ENCODE measurements around the gene LAMC1. TPM values are rescaled to one million over a fixed set of nuclear protein-coding genes. Genes with fewer than 3 reads are reported as not detected.

LAMC1 gene
- total RNA-seq, 2 experiments from 2014 or later = not detected

DNA sequence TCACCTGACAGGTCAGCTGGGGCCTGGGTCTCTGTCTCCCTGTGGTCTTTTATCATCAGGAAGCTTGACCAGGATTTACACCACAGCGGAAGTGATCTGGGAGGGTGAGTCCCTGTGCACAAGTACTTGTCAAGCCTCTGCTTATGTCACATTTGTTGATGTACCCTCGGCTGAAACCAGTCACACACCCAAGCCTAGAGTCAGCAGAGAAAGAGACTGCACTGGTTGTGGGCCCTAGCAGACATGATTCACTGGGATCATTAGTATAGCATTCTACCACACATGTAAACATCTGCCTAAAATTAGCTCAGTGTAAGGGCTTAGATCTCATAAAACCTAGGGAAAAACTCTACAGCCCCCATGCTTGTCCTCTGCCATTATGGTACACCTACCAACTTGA lies 83.5 kb downstream of the LAMC1 start:
- Mint-ChIP-seq H3K27ac (no peak overlapping the region), H3K9me3 (ENCODE audit: insufficient read depth) (no peaks in the 10 kb centered on the region), H3K4me3 (no peak overlapping the region), H3K36me3 (ENCODE audit: low read depth) (no peaks in the 10 kb centered on the region), H3K4me1 (ENCODE audit: low read depth) (no peaks in the 10 kb centered on the region), H3K27me3 (ENCODE audit: low read depth) (peaks cover 13% of the 10 kb centered on the region)
- DNase-seq = no peak
- CTCF ChIA-PET = no interaction called here
- POLR2A ChIA-PET = no interaction called here
- no peak for ATAC-seq

DNA sequence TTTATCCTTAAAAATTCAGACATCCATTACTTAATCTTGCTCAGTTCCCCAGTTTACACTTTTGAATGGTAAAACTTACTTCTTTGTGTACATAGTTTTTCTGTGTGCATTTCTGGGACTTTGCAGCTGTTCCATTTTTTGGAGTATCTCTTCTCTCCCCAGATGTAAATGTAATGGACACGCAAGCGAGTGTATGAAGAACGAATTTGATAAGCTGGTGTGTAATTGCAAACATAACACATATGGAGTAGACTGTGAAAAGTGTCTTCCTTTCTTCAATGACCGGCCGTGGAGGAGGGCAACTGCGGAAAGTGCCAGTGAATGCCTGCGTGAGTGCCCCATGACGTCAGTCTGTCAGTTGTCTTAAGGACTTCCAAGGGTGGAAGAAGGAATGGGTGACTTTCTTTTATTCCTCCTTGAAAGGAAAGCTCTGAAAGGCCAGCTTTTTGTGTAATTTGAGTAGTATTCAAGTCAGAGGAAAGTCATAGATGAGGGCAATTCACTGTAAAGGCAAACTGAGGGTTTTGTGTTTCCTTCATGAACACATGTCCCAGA lies 87.2 kb downstream of the LAMC1 start:
- H3K4me1 Mint-ChIP-seq (ENCODE audit: low read depth) = no peaks in the 10 kb centered on the region
- POLR2A ChIA-PET = no interaction called here
- DNase-seq = no peak

GRCh38 chr1:183114441-183114840 lies 91.2 kb downstream of the LAMC1 start:
- Mint-ChIP-seq H3K27ac (no peak overlapping the region), H3K36me3 (ENCODE audit: low read depth) (no peaks in the 10 kb centered on the region), H3K9me3 (ENCODE audit: insufficient read depth) (no peaks in the 10 kb centered on the region), H3K4me3 (no peak overlapping the region), H3K27me3 (ENCODE audit: low read depth) (peaks cover 10% of the 10 kb centered on the region), H3K4me1 (ENCODE audit: low read depth) (no peaks in the 10 kb centered on the region)
- ATAC-seq (no peak), DNase-seq (no peak)
- ChIA-PET POLR2A (no interaction called here), CTCF (no interaction called here)

More for the DNA sequence above, 87.2 kb downstream of the LAMC1 start:
- no peak overlapping the region for H3K4me3 Mint-ChIP-seq
- CTCF ChIA-PET = no interaction called here
- no peak overlapping the region for H3K27ac Mint-ChIP-seq
- no peaks in the 10 kb centered on the region for H3K36me3 Mint-ChIP-seq (ENCODE audit: low read depth)
- peaks cover 12% of the 10 kb centered on the region for H3K27me3 Mint-ChIP-seq (ENCODE audit: low read depth)
- no peak for ATAC-seq
- H3K9me3 Mint-ChIP-seq (ENCODE audit: insufficient read depth) = no peaks in the 10 kb centered on the region

- Mint-ChIP-seq H3K9me3 (ENCODE audit: insufficient read depth) (no peaks in the 10 kb centered on the region), H3K27me3 (ENCODE audit: low read depth) (peaks cover 3% of the 10 kb centered on the region), H3K4me3 (no peak overlapping the region), H3K4me1 (ENCODE audit: low read depth) (no peaks in the 10 kb centered on the region), H3K27ac (no peak overlapping the region), H3K36me3 (ENCODE audit: low read depth) (no peaks in the 10 kb centered on the region)
- CTCF ChIA-PET = no interaction called here
- POLR2A ChIA-PET = no interaction called here
- ATAC-seq (no peak), DNase-seq (no peak)
Measured at GRCh38 chr1:183116416-183116815, 93.2 kb downstream of the LAMC1 start.

GRCh38 chr1:183121609-183122008 lies 98.4 kb downstream of the LAMC1 start:
- Mint-ChIP-seq H3K4me1 (ENCODE audit: low read depth) (no peaks in the 10 kb centered on the region), H3K36me3 (ENCODE audit: low read depth) (no peaks in the 10 kb centered on the region), H3K27me3 (ENCODE audit: low read depth) (peaks cover 4% of the 10 kb centered on the region), H3K27ac (no peak overlapping the region), H3K4me3 (no peak overlapping the region), H3K9me3 (ENCODE audit: insufficient read depth) (no peaks in the 10 kb centered on the region)
- ChIA-PET CTCF (no interaction called here), POLR2A (no interaction called here)
- DNase-seq (no peak), ATAC-seq (no peak)

DNA sequence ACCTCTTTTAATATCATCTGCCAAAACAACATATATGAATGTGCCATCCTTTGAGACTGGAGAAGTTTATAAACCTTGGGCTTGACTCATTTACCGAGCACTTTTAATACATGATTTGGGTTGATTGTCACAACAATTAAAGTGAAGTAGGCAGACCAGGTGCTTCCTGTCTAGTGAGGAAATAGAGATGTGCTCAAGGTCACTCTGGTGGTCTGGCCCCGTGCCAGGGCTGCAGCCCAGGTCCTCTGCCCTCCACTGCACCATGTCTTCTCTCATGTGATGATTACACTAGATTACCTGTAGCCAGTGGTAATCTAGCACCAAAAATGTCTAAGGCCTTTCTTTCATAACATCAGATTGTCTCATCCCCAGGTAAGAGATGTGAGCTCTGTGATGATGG lies 101.0 kb downstream of the LAMC1 start:
- no peaks in the 10 kb centered on the region for H3K9me3 Mint-ChIP-seq (ENCODE audit: insufficient read depth)
- no peaks in the 10 kb centered on the region for H3K4me1 Mint-ChIP-seq (ENCODE audit: low read depth)
- no peak overlapping the region for H3K4me3 Mint-ChIP-seq
- ATAC-seq (no peak), DNase-seq (no peak)
- H3K36me3 Mint-ChIP-seq (ENCODE audit: low read depth) = no peaks in the 10 kb centered on the region
- CTCF ChIA-PET = no interaction called here
- POLR2A ChIA-PET = no interaction called here
- H3K27ac Mint-ChIP-seq = no peak overlapping the region
- peaks cover 4% of the 10 kb centered on the region for H3K27me3 Mint-ChIP-seq (ENCODE audit: low read depth)

DNA sequence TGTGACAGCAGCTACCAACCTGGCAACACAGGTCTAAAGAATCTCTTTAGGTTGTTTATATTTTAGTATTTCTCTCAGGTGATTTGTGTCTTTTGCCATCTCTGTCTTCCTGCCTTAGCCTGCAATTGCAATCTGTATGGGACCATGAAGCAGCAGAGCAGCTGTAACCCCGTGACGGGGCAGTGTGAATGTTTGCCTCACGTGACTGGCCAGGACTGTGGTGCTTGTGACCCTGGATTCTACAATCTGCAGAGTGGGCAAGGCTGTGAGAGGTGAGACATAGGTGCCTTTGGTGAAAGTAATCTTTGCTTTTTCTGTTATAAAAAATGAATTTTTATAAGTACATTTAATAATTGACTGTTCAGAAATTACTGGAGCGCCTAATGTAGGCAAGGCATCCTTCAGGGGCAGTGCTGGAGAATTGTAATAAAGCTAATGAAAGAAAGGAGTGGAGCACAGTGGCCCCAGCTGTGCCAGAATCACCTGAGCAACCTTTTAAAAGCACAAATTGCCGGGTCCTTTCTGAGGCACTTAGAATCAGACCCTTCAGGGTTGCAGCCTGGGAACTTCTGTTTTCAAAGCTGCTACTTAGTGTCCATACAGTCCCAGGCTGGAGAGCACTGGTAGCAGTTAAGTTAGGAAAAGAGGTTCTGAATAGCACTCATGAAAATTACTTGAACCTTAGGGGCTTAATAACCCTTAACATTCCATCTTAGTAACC lies 102.2 kb downstream of the LAMC1 start:
- Mint-ChIP-seq H3K36me3 (ENCODE audit: low read depth) (no peaks in the 10 kb centered on the region), H3K4me1 (ENCODE audit: low read depth) (no peaks in the 10 kb centered on the region), H3K9me3 (ENCODE audit: insufficient read depth) (no peaks in the 10 kb centered on the region), H3K27ac (no peak overlapping the region), H3K27me3 (ENCODE audit: low read depth) (peaks cover 6% of the 10 kb centered on the region), H3K4me3 (no peak overlapping the region)
- ChIA-PET POLR2A (no interaction called here), CTCF (no interaction called here)
- ATAC-seq = no peak
- no peak for DNase-seq

DNA sequence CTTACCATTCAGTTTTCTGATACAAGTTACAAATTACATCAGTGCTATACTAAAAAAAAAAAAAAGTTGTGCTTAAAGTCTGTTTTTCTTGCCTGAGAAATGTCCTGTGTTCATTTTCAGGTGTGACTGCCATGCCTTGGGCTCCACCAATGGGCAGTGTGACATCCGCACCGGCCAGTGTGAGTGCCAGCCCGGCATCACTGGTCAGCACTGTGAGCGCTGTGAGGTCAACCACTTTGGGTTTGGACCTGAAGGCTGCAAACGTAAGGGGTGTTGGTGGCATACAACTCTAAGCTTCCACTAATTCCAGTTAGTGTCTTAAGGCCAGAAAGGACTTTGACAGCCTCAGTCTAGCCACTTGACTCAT lies 102.8 kb downstream of the LAMC1 start:
- H3K4me3 Mint-ChIP-seq = no peak overlapping the region
- no peak overlapping the region for H3K27ac Mint-ChIP-seq
- ChIA-PET CTCF (no interaction called here), POLR2A (no interaction called here)
- H3K36me3 Mint-ChIP-seq (ENCODE audit: low read depth) = no peaks in the 10 kb centered on the region
- no peaks in the 10 kb centered on the region for H3K4me1 Mint-ChIP-seq (ENCODE audit: low read depth)
- no peak for DNase-seq
- ATAC-seq = no peak
- no peaks in the 10 kb centered on the region for H3K9me3 Mint-ChIP-seq (ENCODE audit: insufficient read depth)
- H3K27me3 Mint-ChIP-seq (ENCODE audit: low read depth) = peaks cover 6% of the 10 kb centered on the region

- DNase-seq = no peak
- CTCF ChIA-PET = no interaction called here
- Mint-ChIP-seq H3K4me3 (no peak overlapping the region), H3K27me3 (ENCODE audit: low read depth) (peaks cover 6% of the 10 kb centered on the region), H3K36me3 (ENCODE audit: low read depth) (no peaks in the 10 kb centered on the region), H3K9me3 (ENCODE audit: insufficient read depth) (no peaks in the 10 kb centered on the region), H3K4me1 (ENCODE audit: low read depth) (peaks cover 4% of the 10 kb centered on the region), H3K27ac (no peak overlapping the region)
- POLR2A ChIA-PET = no interaction called here
- no peak for ATAC-seq
Measured at GRCh38 chr1:183126528-183126927, 103.3 kb downstream of the LAMC1 start.

GRCh38 chr1:183129921-183130690 lies 106.9 kb downstream of the LAMC1 start:
- H3K27ac Mint-ChIP-seq = no peak overlapping the region
- H3K9me3 Mint-ChIP-seq (ENCODE audit: insufficient read depth) = no peaks in the 10 kb centered on the region
- ATAC-seq (no peak), DNase-seq (no peak)
- H3K4me3 Mint-ChIP-seq = no peak overlapping the region
- peaks cover 4% of the 10 kb centered on the region for H3K4me1 Mint-ChIP-seq (ENCODE audit: low read depth)
- peaks cover 5% of the 10 kb centered on the region for H3K27me3 Mint-ChIP-seq (ENCODE audit: low read depth)
- ChIA-PET CTCF (no interaction called here), POLR2A (no interaction called here)
- no peaks in the 10 kb centered on the region for H3K36me3 Mint-ChIP-seq (ENCODE audit: low read depth)

GRCh38 chr1:183131166-183131565 lies 107.9 kb downstream of the LAMC1 start:
- ChIA-PET POLR2A (no interaction called here), CTCF (interaction anchor here (0.7 kb wide), 1 partner anchor 24 kb away, joined by 3 read pairs; no protein-coding TSS in a partner anchor)
- ATAC-seq = no peak
- Mint-ChIP-seq H3K36me3 (ENCODE audit: low read depth) (no peaks in the 10 kb centered on the region), H3K9me3 (ENCODE audit: insufficient read depth) (no peaks in the 10 kb centered on the region), H3K27me3 (ENCODE audit: low read depth) (peaks cover 5% of the 10 kb centered on the region), H3K4me3 (no peak overlapping the region), H3K4me1 (ENCODE audit: low read depth) (peaks cover 4% of the 10 kb centered on the region), H3K27ac (no peak overlapping the region)
- DNase-seq = no peak

- peaks cover 4% of the 10 kb centered on the region for H3K4me1 Mint-ChIP-seq (ENCODE audit: low read depth)
- H3K27me3 Mint-ChIP-seq (ENCODE audit: low read depth) = peaks cover 5% of the 10 kb centered on the region
- H3K27ac Mint-ChIP-seq = no peak overlapping the region
- no peak overlapping the region for H3K4me3 Mint-ChIP-seq
- no peaks in the 10 kb centered on the region for H3K9me3 Mint-ChIP-seq (ENCODE audit: insufficient read depth)
- no peak for ATAC-seq
- CTCF ChIA-PET = interaction anchor here (1.2 kb wide), 1 partner anchor 9 kb away, joined by 3 read pairs; no protein-coding TSS in a partner anchor
- H3K36me3 Mint-ChIP-seq (ENCODE audit: low read depth) = no peaks in the 10 kb centered on the region
- POLR2A ChIA-PET = no interaction called here
- no peak for DNase-seq
Measured at GRCh38 chr1:183135336-183135735, 112.1 kb downstream of the LAMC1 start.

All from activated CD8-positive, alpha-beta T cell treated with anti-CD3 and anti-CD28 coated beads, Interleukin-2, amount 10 ng/mL, durations not matched to agents 7 days and 5 days (primary cell).